ENCODE measurements around the gene TMEM116.

The TMEM116 gene

DNA sequence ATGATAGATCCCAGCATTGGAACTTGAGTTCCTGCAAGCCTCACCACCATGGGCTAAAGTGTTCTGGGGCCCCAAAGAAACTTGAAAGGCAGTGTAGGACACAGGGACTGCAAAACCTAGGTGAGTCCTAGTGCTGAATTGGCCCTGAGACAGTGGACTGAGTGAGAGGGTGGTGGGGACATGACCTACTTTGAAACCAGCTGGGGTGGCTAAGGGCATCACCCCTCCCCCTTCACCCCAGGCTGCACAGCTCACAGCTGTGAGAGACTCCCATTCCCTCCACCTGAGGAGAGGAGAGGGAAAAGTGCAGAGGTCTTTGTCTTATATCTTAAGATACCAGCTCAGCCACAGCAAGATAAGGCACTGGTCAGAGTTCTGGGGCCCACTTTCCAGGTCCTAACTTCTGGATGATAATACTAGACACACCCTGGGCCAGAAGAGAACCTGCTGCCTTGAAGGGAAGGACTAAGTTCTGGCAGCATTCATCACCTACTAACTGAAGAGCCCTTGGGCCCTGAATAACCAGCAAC is 108.5 kb downstream of the TMEM116 start:
- DNase-seq (ENCODE audit: low spot score) (no peak), FAIRE-seq (no peak)

DNA sequence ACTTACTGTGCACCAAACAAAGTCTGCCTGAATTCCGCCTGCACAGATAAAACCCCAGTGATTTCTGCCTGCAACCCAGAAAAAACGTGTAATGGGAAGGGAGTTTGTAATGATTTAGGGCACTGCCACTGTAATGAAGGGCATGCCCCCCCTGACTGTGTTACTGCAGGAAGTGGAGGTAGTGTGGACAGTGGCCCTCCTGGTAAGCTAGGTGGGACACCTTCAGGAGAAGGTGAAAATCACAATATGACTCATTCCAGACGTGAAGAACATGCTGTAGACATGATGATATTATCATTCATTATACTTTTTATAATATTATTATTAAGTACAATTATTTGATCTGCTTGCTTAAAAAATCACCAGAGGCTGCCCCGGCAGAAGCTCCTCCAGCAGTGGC is 111.8 kb downstream of the TMEM116 start:
- FAIRE-seq (no peak), DNase-seq (ENCODE audit: low spot score) (no peak)

DNA sequence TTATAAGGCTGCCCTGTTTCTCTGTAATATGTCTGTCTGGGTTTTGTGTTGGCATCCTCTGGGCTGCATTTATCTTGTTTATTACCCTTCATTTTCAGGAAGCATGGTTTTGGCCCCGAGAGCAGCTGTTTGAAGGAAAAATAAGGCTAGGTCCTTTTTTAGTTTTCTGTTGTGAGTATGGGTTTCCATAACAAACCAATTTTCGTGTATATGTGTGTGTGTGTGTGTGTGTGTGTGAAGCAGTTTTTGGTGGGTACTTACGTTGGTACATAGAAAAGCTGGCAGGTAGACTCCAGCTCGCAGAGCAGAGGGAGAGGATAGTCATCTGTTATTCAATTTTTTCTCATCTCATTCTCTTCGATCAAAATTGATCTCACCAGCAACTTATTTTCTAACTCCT is 118.4 kb downstream of the TMEM116 start:
- no peak for FAIRE-seq
- no peak for DNase-seq (ENCODE audit: low spot score)

DNA sequence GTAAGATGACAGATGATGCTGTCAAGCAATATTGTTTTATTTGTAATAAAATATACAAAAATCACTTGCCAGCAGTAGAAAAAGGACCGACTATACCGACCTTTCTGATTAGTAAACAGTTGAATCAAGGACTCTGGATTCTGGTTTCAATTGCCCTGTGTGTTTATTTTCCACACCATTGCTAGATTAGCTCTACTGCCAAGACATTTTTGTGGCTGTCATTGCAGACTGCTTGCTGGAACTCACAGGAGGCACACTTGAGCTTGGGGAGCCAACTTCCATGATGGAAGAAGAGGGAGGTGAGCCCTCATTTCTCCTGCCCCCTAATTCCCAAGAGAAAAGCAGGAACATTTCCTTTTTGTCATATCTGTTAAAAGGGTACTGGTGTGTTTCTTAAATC is 119.7 kb downstream of the TMEM116 start:
- FAIRE-seq (no peak), DNase-seq (ENCODE audit: low spot score) (no peak)

DNA sequence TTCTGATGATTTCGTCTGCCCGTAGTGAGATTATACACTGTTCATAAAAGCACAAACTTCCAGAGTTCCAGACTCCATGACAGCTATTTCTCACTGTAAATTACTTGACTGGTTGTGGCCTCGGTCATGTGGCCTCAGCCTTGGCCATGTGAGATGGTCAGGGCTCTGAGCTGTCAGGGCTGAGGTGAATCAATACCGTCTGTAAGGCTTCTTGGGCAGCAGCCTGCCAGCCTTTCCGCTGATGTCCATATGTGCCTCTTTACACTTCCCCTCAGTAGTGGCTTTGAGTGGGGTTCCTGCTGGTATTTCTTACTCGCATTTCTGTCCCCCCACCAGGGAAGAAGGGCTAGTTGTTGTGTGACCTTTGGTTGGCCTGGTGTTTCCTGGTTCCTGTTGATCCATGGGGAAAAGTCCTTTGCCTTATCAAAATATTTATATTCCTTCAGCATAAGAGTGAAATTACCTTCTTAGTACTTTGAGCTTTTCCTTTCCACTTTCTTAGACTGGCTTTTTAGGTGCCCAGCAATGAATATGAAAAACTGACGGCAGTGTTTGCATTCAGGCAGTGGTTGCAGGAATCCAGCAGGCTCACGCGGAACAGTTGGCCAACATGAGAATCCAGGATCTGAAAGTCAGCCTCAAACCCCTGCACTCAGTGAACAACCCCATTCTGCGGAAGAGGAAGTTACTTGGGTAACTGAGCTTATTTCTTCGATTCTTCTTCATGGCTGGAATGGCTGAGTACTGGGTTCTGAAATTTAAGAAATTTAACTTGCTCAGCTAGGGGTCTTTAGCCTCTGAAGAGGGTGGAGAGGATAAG is 124.8 kb downstream of the TMEM116 start:
- DNase-seq (ENCODE audit: low spot score) (no peak), FAIRE-seq (no peak)

DNA sequence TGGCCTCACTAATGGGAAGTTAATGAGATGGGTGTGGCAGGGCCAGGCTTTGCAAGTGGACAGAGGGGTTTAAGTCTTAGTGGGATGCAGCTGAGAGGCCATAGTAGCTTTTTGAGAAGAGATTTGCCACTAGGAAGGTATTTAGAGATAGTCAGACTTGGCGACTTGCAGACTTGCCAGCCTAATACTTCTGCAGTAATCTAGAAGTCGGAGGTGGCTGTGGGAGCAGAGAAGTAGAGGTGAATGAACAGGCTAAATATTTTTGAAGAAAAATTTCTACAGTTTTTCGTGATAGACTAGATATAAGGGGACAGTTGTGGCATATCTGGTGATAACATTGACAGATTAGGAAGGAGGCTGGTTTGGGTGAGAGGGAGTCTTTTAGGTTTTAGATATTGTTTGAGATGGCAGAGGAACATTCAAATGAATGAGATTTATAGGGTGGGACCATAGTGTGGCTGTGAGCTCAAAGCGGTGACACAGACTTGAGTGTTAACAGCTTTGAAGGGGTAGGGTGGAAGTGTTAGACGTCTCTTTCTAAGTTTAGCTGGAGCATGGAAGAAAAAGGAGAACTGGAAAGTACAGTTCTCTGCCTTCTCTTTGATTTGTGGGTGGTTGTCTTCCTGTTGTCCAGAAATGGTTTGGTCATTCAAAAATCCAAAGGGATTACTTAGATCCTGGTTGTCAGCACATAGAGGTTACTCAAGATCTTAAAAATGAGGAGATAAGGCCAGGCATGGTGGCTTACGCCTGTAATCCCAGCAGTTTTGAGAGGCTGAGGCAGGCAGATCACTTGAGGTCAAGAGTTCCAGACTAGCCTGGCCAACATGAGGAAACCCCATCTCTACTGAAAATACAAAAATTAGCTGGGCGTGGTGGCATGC is 126.1 kb downstream of the TMEM116 start:
- DNase-seq (ENCODE audit: low spot score) (no peak), FAIRE-seq (no peak)

DNA sequence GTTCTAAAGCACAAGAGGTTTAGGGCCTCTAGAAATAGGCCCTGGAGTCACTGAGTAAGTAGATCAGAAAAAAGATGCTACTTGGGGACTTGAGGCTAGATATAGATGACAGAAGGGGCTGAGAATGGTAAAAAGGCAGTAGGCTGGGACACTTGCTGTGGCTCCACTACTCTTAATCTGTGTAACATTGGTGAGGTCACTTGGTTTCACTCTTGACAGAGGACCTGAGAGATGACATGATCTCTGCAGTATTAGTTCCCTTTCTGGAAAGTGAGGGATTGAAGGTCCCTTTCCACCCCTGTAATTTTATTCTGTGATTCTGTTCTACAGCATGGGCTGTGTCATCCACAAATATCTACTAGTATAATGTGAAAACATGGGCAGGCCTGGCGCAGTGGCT is 131.2 kb downstream of the TMEM116 start:
- DNase-seq (ENCODE audit: low spot score) (no peak), FAIRE-seq (no peak)

Data from urothelium cell line (cell line).